GM19099 (cell line): ENCODE data around the gene USP34.

Experiments
- POLR2A ChIP-seq: IDR thresholded peaks from 3 replicates; pipeline ENCODE4 v1.6.1; 2011; ENCODE audit warnings: low read depth; ENCODE audit not compliant: insufficient read length; ENCODE audit errors: extremely low read depth

The USP34 gene

GRCh38 chr2:61157371-61158003 is 313.4 kb downstream of the USP34 start:
- TF ChIP-seq POLR2A: no peak

GRCh38 chr2:61151436-61151835 is 319.5 kb downstream of the USP34 start:
- TF ChIP-seq POLR2A: no peak

- TF ChIP-seq POLR2A: no peak
Measured at GRCh38 chr2:61149074-61149473, 321.8 kb downstream of the USP34 start.

- TF ChIP-seq POLR2A: no peak
Measured at GRCh38 chr2:61145990-61146389, 324.9 kb downstream of the USP34 start.

GRCh38 chr2:61144697-61145268 is 326.1 kb downstream of the USP34 start:
- TF ChIP-seq POLR2A: peak; percentile 85

GRCh38 chr2:61141151-61141550 is 329.7 kb downstream of the USP34 start:
- TF ChIP-seq POLR2A: no peak

- TF ChIP-seq POLR2A: no peak
Measured at GRCh38 chr2:61138859-61139258, 332.0 kb downstream of the USP34 start.
